Activated naive CD8-positive, alpha-beta T cell treated with anti-CD3 and anti-CD28 coated beads, Interleukin-2, amount 50 U/mL, for 24 hours (primary cell): ENCODE results near the gene CTIF.
A peak's percentile ranks its signal among the peaks of the same experiment; 100 is the strongest.

Source experiments
- ATAC-seq: fragments of 150-1000 bp; cut with Tn5 transposase; one replicate; pipeline ENCODE4 v1.10.0; 2021
- DNase-seq: peaks from one replicate; pipeline ENCODE4 v3.0.0; 2021
- H3K27ac Mint-ChIP-seq: one replicate; pipeline ENCODE4 v1.8.0; 2021; ENCODE audit warnings: mild to moderate bottlenecking, mixed read lengths
- H3K27me3 Mint-ChIP-seq: one replicate; pipeline ENCODE4 v1.8.0; 2021; ENCODE audit warnings: mixed read lengths
- H3K36me3 Mint-ChIP-seq: one replicate; pipeline ENCODE4 v1.8.0; 2021; ENCODE audit warnings: low read depth, mixed read lengths
- H3K4me1 Mint-ChIP-seq: one replicate; pipeline ENCODE4 v1.8.0; 2021; ENCODE audit warnings: mixed read lengths
- H3K4me3 Mint-ChIP-seq: one replicate; pipeline ENCODE4 v1.8.0; 2021; ENCODE audit warnings: mild to moderate bottlenecking, moderate library complexity, mixed read lengths
- H3K9me3 Mint-ChIP-seq: one replicate; pipeline ENCODE4 v1.8.0; 2021; ENCODE audit warnings: mixed read lengths

CTIF gene

DNA sequence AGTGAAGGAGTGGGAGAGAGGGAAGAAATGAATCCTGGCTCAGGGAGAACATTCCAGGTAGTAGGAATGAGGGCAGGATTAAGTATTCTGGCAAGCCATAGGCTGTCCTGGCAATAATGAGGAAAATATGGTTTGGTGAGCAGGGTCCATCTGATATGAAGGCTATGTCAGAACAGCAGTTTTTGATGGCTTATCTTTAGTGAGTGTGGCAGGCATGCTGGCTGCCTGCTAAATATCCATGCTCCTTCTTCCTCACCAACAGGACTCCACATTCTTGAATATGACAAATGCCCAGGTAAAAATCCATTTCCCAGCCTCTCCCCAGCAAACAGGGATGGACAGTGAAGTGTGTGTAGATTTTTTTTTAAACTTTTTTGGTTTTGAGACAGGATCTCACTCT is 13.2 kb upstream of the CTIF start:
- no peak for DNase-seq
- no peak overlapping the region for H3K27ac Mint-ChIP-seq
- H3K27me3 Mint-ChIP-seq, result peaks cover 35% of the 10 kb centered on the region
- H3K4me3 Mint-ChIP-seq, result no peak overlapping the region
- no peaks in the 10 kb centered on the region for H3K36me3 Mint-ChIP-seq
- H3K9me3 Mint-ChIP-seq, result no peaks in the 10 kb centered on the region
- no peak for ATAC-seq
- H3K4me1 Mint-ChIP-seq, result no peaks in the 10 kb centered on the region

DNA sequence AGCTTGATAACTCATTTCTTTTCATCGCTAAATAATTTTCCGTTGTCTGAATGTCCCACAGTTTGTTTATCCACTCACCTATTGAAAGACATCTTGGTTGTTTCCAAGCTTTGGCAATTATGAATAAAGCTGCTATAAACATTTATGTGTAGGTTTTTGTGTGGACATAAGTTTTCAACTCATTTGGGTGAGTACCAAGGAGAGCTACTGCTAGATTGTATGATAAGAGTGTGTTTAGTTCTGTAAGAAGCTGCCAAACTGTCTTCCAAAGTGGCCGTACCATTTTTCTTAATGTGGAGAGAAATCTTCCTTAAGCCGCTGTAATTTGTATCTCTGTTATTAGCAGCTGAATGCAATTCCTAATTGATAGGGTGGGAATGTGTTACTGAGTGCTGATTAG is 11.4 kb upstream of the CTIF start:
- no peaks in the 10 kb centered on the region for H3K4me1 Mint-ChIP-seq
- peaks cover 35% of the 10 kb centered on the region for H3K27me3 Mint-ChIP-seq
- no peak overlapping the region for H3K4me3 Mint-ChIP-seq
- H3K27ac Mint-ChIP-seq, result no peak overlapping the region
- H3K9me3 Mint-ChIP-seq, result no peaks in the 10 kb centered on the region
- ATAC-seq (no peak), DNase-seq (no peak)
- H3K36me3 Mint-ChIP-seq, result no peaks in the 10 kb centered on the region

DNA sequence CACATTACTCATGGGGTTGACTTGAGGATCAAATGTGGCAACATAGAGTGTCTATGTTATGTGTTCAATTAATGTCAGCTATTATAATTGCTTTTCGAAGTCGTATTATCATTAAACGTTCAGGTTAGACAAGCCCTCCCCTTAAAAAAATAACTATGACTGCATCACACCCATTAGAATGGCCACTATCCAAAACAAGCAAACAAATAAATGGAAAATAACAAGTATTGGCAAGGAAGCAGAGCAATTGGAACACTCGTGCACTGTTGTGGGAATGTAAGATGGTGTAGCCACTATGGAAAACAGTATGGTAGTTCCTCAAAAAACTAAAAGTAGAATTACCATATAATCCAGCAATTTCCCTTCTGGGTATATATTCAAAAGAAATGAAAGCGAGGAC is 10.0 kb upstream of the CTIF start:
- Mint-ChIP-seq H3K9me3 (no peaks in the 10 kb centered on the region), H3K4me3 (no peak overlapping the region), H3K27me3 (peaks cover 34% of the 10 kb centered on the region), H3K36me3 (no peaks in the 10 kb centered on the region), H3K27ac (no peak overlapping the region), H3K4me1 (no peaks in the 10 kb centered on the region)
- no peak for DNase-seq
- no peak for ATAC-seq

DNA sequence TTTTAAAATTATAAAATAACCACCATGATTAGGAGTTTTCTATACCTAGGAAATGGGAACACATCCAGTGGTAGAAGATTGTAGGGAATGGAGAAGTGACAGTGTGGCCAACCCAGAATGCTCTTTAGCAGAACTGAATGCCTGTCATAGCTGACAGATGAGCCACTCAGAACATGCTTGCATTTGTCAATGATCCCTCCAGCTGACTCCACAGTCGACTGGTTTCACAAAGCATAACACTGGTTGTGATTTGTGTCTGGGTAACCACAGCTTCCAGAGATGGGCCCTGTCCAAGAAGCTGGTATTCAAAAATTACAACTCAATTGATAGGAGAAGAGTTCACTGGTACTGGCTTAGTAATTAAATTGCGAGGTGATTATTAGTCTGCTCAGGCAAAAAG is 9.0 kb upstream of the CTIF start:
- Mint-ChIP-seq H3K36me3 (no peaks in the 10 kb centered on the region), H3K27ac (no peak overlapping the region), H3K9me3 (no peaks in the 10 kb centered on the region), H3K4me3 (no peak overlapping the region), H3K4me1 (no peaks in the 10 kb centered on the region), H3K27me3 (peaks cover 32% of the 10 kb centered on the region)
- ATAC-seq, result no peak
- no peak for DNase-seq

DNA sequence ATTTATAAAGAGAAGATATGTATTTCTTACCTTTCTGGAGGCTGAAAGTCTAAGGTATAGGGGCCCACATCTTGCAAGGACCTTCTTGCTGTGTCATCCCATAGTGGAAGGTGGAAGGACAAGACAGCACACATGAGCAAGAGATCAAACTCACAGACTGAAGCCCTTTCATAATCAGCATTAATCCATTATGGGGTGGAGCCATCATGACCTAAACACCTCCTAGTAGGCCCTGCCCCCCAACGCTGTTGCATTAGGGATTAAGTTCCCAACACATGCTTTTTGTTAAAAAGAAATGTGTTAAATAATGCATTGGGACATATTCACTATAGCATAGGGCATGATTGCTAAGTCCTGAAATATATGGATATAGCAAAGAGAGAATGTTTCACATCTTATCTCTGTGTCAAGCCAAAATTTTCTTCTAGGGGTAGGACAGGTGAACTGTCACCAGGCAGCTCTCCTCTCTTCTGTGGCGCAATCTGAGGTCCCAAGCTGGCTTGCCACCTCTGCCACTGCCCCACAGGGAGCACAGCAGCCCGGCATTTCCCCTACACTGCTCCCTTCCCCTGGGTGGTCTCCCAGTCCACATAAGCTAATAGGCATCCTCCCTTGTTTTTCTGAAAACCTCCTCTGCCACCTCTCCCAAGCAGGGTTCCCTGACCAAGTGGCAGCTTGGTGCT is 8.3 kb upstream of the CTIF start:
- Mint-ChIP-seq H3K27ac (no peak overlapping the region), H3K4me3 (no peak overlapping the region), H3K4me1 (no peaks in the 10 kb centered on the region), H3K9me3 (no peaks in the 10 kb centered on the region), H3K27me3 (peaks cover 34% of the 10 kb centered on the region), H3K36me3 (no peaks in the 10 kb centered on the region)
- DNase-seq, result no peak
- no peak for ATAC-seq

DNA sequence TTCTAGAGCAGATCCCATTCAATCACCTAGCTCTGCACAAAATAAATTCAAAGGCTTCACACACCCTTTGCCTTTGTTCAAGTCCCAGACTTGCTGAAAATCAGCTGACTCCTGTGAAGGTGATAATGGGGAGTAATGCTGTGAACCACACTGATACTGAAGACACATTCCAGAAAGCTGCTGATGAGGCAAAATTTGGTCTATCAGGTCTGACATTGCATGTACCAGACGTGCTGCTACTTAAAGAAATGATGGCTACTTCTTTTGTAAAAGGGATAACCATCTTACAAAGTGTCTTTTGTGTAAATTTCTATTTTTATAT is 7.8 kb upstream of the CTIF start:
- no peak for ATAC-seq
- Mint-ChIP-seq H3K27me3 (peaks cover 37% of the 10 kb centered on the region), H3K4me3 (no peak overlapping the region), H3K9me3 (no peaks in the 10 kb centered on the region), H3K4me1 (no peaks in the 10 kb centered on the region), H3K27ac (no peak overlapping the region), H3K36me3 (no peaks in the 10 kb centered on the region)
- DNase-seq, result no peak

DNA sequence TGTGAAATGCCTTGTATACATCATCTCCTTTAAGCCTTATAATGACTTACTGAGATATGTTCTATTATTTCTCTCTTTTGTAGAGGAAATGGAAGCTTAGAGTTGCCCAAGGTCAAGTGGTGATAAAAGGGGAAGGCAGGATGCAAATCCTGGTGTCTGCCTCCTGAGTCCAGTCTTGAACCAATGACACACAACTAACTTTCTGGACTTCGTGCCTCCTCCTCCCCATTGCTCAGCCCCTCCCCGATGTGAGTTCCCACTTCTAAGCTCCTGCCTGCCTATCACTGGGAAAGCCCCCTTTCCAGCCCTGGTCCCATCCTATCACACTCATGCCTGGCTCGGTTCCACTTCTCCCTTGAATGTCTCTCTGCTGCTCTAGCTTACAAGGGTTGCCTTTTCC is 6.9 kb upstream of the CTIF start:
- Mint-ChIP-seq H3K36me3 (no peaks in the 10 kb centered on the region), H3K4me1 (no peaks in the 10 kb centered on the region), H3K27me3 (peaks cover 35% of the 10 kb centered on the region), H3K9me3 (no peaks in the 10 kb centered on the region), H3K4me3 (no peak overlapping the region), H3K27ac (no peak overlapping the region)
- DNase-seq (no peak), ATAC-seq (no peak)

DNA sequence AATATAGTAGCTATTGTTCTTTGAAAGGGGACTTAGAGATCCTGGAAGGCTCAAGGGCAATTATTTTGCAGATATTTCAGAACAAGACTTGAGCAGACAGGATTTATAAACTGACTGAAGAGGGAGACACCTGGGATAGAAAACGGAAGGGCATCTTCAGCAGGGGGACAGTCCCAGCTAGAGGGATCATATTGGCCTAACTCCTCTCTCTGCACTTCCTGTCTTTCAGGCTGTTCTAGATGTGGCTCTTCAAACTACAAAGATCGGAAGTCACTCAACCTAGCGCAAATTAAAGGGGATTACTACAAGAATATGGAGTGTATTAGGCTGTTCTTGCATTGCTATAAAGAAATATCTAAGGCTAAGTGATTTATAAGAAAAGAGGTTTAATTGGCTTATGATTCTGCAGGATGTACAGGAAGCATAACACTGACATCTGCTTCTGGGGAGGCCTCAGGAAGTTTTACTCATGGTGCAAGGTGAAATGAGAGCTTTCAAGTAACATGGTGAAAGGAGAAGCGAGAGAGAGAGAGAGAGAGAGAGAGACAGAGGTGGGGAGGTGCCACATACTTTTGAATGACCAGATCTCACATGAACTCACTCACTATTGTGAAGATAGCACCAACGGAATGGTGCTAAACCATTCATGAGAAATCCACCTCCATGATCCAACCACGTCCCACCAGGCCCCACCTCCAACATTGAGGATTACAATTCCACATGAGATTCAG is 5.3 kb upstream of the CTIF start:
- Mint-ChIP-seq H3K36me3 (no peaks in the 10 kb centered on the region), H3K27ac (no peak overlapping the region), H3K4me3 (no peak overlapping the region), H3K9me3 (no peaks in the 10 kb centered on the region), H3K27me3 (peaks cover 22% of the 10 kb centered on the region), H3K4me1 (no peaks in the 10 kb centered on the region)
- DNase-seq (no peak), ATAC-seq (no peak)

DNA sequence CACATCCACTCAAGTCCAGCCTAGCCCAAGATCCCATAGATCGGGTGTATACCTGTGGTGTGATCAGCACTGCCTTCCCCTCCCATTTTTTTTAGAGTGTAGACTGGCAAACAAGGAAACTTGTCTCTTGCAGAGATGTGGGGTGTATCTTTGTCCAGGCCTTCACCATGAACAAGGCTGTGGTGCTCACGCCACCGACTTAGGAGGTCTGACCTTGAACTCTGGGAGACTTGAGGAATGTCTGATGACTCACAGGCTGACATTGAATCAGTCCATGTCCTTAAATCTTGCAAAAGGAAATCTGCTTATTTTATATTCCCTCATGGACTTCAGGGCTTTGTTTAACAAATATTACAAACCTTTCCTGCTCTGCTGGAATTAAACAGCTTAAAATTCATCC is 4.5 kb upstream of the CTIF start:
- ATAC-seq (no peak), DNase-seq (no peak)
- Mint-ChIP-seq H3K27ac (no peak overlapping the region), H3K4me1 (no peaks in the 10 kb centered on the region), H3K4me3 (no peak overlapping the region), H3K36me3 (no peaks in the 10 kb centered on the region), H3K9me3 (no peaks in the 10 kb centered on the region), H3K27me3 (peaks cover 15% of the 10 kb centered on the region)

DNA sequence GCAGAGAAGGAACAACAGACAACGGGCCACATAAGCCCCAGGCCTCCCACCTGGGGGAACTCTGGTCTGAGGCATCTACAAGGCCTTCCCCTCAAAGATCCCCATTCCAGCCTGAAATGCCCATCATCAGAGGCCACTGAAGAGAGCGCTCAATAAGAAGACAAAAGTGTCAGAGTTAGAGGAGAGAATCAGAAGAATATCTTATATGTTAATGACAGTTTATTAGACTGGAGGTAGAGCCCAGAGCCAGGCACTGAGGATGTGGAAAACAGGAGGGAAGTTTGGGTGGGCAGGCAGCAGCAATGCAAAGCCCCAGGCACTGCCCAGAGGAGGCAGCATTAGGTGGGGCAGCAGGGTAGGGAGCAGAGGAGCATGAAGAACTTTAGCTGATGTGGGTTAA is 2.9 kb upstream of the CTIF start:
- Mint-ChIP-seq H3K36me3 (no peaks in the 10 kb centered on the region), H3K27ac (no peak overlapping the region), H3K9me3 (no peaks in the 10 kb centered on the region), H3K4me1 (peaks cover 4% of the 10 kb centered on the region), H3K27me3 (peaks cover 18% of the 10 kb centered on the region), H3K4me3 (no peak overlapping the region)
- ATAC-seq (no peak), DNase-seq (no peak)

DNA sequence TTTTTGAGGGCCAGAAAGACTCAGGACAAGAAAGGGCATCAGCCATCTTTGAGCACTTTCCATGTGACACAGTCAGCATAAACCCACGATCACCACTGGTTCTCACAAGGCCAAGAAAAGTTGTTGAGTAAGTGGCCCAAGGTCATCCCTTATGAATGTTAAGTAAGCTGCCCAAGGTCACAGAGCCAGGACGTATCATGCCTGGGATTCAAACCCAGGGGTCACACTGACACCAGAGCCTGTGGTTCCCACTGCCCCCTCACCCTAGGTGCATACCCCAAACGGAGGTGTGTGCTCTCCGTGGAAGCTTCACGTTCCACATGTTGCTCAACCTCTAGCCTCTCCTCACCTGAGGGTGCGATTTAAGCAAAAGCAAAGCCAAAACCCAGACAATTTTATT is 2.3 kb upstream of the CTIF start:
- Mint-ChIP-seq H3K27me3 (peaks cover 21% of the 10 kb centered on the region), H3K4me3 (no peak overlapping the region), H3K9me3 (no peaks in the 10 kb centered on the region), H3K36me3 (no peaks in the 10 kb centered on the region), H3K4me1 (peaks cover 6% of the 10 kb centered on the region), H3K27ac (no peak overlapping the region)
- DNase-seq (no peak), ATAC-seq (no peak)

DNA sequence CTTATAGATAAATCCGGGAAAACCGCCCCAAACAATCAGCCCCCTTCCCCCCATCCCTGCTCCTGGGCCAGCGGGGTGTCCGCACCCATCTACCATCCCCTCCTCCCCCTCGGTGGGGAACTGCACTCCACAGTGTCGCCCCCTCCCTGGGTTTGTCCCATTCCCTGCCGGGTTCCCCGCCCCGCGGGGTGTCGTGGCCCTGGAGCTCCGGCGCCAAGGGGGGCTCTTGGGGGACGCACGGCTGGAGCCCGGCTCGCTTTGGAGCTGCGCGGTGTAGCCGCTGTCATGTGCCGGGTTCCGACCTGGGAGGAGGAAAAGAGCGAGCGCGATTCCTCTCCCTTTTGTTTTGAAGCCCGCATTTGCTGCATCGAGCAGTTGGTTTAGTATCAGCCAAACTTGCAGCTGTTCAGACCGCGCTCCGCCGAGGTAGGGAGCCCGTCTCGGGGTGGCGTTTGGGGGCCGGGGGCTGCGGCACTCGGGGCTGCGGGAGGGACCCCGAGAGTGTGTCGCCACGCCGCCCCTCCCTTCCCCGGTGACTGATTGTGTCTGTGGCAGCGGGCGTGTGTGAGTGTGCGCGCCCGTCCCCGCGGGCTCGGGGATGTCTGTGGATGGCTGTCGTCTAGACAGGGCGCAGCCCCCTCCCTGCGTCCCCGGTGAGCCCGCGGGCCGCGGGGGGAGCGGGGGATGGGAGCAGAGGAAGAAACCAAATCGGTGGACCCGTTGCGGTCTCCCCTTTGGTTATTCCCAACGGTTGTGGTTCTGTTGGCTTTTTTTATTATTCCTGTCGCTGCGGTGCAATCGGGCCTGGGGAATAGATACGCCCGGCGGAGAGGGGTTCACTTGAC is 797 bp downstream of the CTIF start:
- no peak overlapping the region for H3K27ac Mint-ChIP-seq

DNA sequence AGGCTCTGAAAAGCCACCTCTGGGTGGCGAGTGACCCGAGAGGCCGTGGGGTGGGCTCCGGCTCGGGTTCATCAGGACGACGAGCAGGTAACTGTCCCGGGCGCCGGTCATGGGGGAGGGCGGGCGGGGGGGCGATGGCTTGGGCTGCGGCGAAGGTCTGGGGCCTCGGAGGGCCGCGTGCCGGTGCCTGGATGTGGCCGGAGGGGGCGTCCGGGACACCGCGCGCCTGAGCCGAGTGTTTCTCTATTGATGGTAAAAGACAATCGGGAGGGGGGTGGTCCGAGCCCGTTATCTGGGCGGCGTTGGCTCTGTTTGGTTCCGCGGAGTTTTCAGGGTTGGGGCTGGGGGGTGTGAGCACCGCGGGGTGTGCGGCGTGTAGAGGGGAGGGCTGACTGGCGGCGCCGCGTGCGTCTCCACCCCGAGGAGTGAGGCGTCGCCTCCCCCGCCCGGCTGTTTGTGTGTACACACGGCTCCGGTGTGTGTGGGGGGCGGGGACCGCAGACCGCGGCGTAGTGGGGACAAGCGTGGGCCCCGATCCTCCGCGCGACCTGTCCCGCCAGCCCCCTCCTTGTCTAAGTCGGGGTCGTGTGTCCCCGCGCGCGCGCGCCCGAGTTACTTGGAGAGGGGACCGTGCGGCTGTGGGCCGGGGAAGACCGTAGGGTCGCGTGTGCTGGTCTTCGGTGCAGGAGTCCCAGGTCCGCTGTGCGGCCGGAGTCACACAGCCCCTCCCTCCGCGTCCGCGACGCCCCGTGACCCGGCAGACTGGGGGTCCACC is 1.6 kb downstream of the CTIF start:
- Mint-ChIP-seq H3K27ac (no peak overlapping the region), H3K9me3 (no peaks in the 10 kb centered on the region), H3K36me3 (no peaks in the 10 kb centered on the region), H3K27me3 (peaks cover 28% of the 10 kb centered on the region), H3K4me1 (peaks cover 19% of the 10 kb centered on the region), H3K4me3 (peak overlapping the region; percentile 75)
- DNase-seq (peak; percentile 39), ATAC-seq (peak; percentile 37)

More for the DNA sequence above, 797 bp downstream of the CTIF start:
- ATAC-seq, result no peak
- no peaks in the 10 kb centered on the region for H3K36me3 Mint-ChIP-seq
- peaks cover 26% of the 10 kb centered on the region for H3K27me3 Mint-ChIP-seq
- peaks cover 19% of the 10 kb centered on the region for H3K4me1 Mint-ChIP-seq
- no peaks in the 10 kb centered on the region for H3K9me3 Mint-ChIP-seq
- DNase-seq, result peak; percentile 26
- H3K4me3 Mint-ChIP-seq, result peak overlapping the region; percentile 75

DNA sequence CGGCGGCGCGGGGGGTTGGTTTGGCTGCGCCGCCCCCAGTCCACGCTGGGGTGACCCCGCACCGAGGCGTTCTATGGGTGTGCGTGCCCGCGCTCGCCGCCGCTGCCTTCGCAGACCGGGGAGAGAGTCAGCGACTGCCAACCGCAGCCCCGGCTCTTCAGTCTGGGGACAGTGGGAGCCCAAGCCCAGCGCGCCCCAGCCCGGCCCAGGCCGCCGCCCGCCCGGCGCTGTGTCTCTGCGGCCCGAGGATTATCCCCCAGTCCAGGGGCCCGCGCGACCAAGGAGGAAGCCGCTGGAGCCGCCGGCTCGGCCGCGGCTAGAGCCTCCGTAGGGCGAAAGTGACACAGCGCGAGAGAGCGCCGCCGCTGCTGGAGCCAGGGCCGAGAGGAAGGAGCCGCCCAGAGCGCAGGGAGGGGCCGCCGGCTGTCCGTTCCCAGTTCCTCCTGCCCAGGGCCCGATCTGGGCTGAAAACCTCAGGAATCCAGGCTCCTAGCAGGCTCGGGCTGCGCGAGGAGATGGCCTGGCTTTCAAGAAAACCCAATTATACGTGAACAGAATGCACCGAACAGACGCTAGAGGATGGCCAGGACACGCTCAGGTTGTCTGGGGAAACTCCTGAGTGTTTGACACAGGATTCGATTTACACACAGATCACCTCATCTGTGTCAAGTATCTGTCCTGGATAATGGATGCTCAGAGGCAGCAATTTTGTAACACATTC is 2.4 kb downstream of the CTIF start:
- peak; percentile 13 for ATAC-seq
- peak overlapping the region; percentile 75 for H3K4me3 Mint-ChIP-seq
- H3K27me3 Mint-ChIP-seq, result peaks cover 25% of the 10 kb centered on the region
- H3K36me3 Mint-ChIP-seq, result no peaks in the 10 kb centered on the region
- H3K27ac Mint-ChIP-seq, result no peak overlapping the region
- peak; percentile 25 for DNase-seq
- H3K9me3 Mint-ChIP-seq, result no peaks in the 10 kb centered on the region
- H3K4me1 Mint-ChIP-seq, result peaks cover 19% of the 10 kb centered on the region
